Hepatocyte (in vitro differentiated cells): Measurements from ENCODE around the gene CDC42BPA. TPM values are rescaled to one million over a fixed set of nuclear protein-coding genes. Genes with fewer than 3 reads are reported as not detected.

ENCODE experiments used
- DNase-seq: peaks from one replicate; pipeline ENCODE4 v3.0.0-alpha.2; 2016; ENCODE audit warnings: low spot score
- H2AFZ ChIP-seq: fragments of 200-600 bp; sonication (generic); 2 replicates; pipeline ENCODE4 v1.6.0; 2016; ENCODE audit warnings: antibody characterized with exemption, mild to moderate bottlenecking
- H3K27ac ChIP-seq: fragments of 200-600 bp; sonication (generic); 2 replicates; pipeline ENCODE4 v1.5.1; 2016; ENCODE audit warnings: mild to moderate bottlenecking
- H3K27me3 ChIP-seq: fragments of 200-600 bp; sonication (generic); 2 replicates; pipeline ENCODE4 v1.6.1; 2016
- H3K36me3 ChIP-seq: fragments of 200-600 bp; sonication (generic); replicated peaks from 2 replicates; pipeline ENCODE4 v1.5.1; 2016; ENCODE audit warnings: low read depth; ENCODE audit not compliant: insufficient read depth
- H3K4me1 ChIP-seq: fragments of 200-600 bp; sonication (generic); 2 replicates; pipeline ENCODE4 v1.5.1; 2016; ENCODE audit warnings: mild to moderate bottlenecking, moderate library complexity; ENCODE audit not compliant: insufficient read depth
- H3K4me2 ChIP-seq: fragments of 200-600 bp; sonication (generic); 2 replicates; pipeline ENCODE4 v1.6.0; 2016
- H3K4me3 ChIP-seq: fragments of 200-600 bp; sonication (generic); 2 replicates; pipeline ENCODE4 v1.5.1; 2016; ENCODE audit warnings: mild to moderate bottlenecking
- H3K79me2 ChIP-seq: fragments of 200-600 bp; sonication (generic); 2 replicates; pipeline ENCODE4 v1.6.0; 2017; ENCODE audit warnings: mild to moderate bottlenecking
- H3K9me2 ChIP-seq: fragments of 200-600 bp; sonication (generic); replicated peaks from 2 replicates; pipeline ENCODE4 v1.6.0; 2017; ENCODE audit warnings: mild to moderate bottlenecking; ENCODE audit not compliant: insufficient read depth
- H3K9me3 ChIP-seq: fragments of 200-600 bp; sonication (generic); 2 replicates; pipeline ENCODE4 v1.5.1; 2016; ENCODE audit warnings: low read depth, mild to moderate bottlenecking
- H4K20me1 ChIP-seq: fragments of 200-600 bp; sonication (generic); 2 replicates; pipeline ENCODE4 v1.6.0; 2016; ENCODE audit warnings: mild to moderate bottlenecking; ENCODE audit not compliant: insufficient read depth, poor library complexity, severe bottlenecking
- CTCF ChIP-seq: fragments of 200-600 bp; sonication (generic); IDR thresholded peaks from 2 replicates; pipeline ENCODE4 v1.5.1; 2016; ENCODE audit warnings: antibody characterized with exemption, mild to moderate bottlenecking; ENCODE audit not compliant: poor library complexity
- EZH2 ChIP-seq: fragments of 200-600 bp; sonication (generic); IDR thresholded peaks from 2 replicates; pipeline ENCODE4 v1.6.1; 2016; ENCODE audit warnings: antibody characterized with exemption, mild to moderate bottlenecking, borderline replicate concordance
- EZH2phosphoT487 ChIP-seq: fragments of 200-600 bp; sonication (generic); IDR thresholded peaks from one replicate; pipeline ENCODE4 v1.6.1; 2018; ENCODE audit warnings: antibody characterized with exemption, mild to moderate bottlenecking, low read depth, moderate library complexity; ENCODE audit not compliant: unreplicated experiment, severe bottlenecking
- WGBS: methylation state at CpG from one replicate; pipeline ENCODE4 v1.1.6; 2016; ENCODE audit warnings: low lambda C conversion rate; ENCODE audit errors: missing lambda C conversion rate; 5-methylcytosine and 5-hydroxymethylcytosine counted together
- polyA plus RNA-seq: library from polyadenylated mRNA; unstranded; fragments of >200 nt; fragmentation: Nextera tagmentation; extraction: Ambion mirVana; gene quantifications from 2 replicates; pipeline ENCODE4 v1.2.1, GENCODE V29; 2016
- total RNA-seq: library from RNA; depleted of rRNA; stranded (reverse); fragments of >200 nt; gene quantifications from 2 replicates; pipeline ENCODE4 v1.2.3, GENCODE V29; 2014

The CDC42BPA gene
- total and polyA plus RNA-seq, 2 experiments from 2014 or later = 24.5 to 40.9 TPM

DNA sequence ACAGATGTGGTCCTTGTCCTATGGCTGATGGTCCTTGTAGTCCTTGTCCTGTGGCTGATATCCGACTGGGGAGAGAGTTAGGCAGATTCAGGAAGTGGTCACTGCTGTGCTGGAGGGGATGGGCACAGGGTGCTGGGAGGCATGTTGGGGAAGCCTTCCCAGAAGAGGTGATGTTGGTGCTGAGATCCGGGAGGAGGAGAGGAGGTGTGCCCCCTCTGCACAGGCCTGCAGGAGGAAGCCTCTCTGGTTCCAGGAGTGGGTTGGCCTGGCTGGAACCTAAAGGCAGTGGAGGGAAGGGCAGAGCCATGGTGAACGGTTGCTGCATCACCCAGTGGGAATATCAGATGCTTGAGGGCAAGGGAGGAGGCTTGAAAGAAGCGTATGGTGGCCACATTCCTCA lies 363.5 kb downstream of the CDC42BPA start:
- TF ChIP-seq EZH2phosphoT487 (no peak), EZH2 (no peak), CTCF (no peak)
- Histone ChIP-seq H3K36me3 (no peaks in the 10 kb centered on the region), H4K20me1 (no peaks in the 10 kb centered on the region), H3K9me2 (no peaks in the 10 kb centered on the region), H3K9me3 (no peaks in the 10 kb centered on the region), H3K27me3 (no peaks in the 10 kb centered on the region), H3K4me1 (no peaks in the 10 kb centered on the region), H2AFZ (no peak overlapping the region), H3K4me2 (no peak overlapping the region), H3K27ac (no peak overlapping the region), H3K4me3 (no peak overlapping the region), H3K79me2 (peaks cover 55% of the 10 kb centered on the region)
- 97% methylated on average over 3 of the region's 4 CpGs for WGBS
- DNase-seq = no peak

GRCh38 chr1:226954337-226954736 lies 364.0 kb downstream of the CDC42BPA start:
- H3K36me3 ChIP-seq = no peaks in the 10 kb centered on the region
- WGBS = 91% methylated on average over 6 of the region's 6 CpGs
- no peaks in the 10 kb centered on the region for H3K27me3 ChIP-seq
- no peak overlapping the region for H3K27ac ChIP-seq
- H4K20me1 ChIP-seq = no peaks in the 10 kb centered on the region
- H3K4me2 ChIP-seq = no peak overlapping the region
- DNase-seq = no peak
- H3K4me1 ChIP-seq = no peaks in the 10 kb centered on the region
- peaks cover 56% of the 10 kb centered on the region for H3K79me2 ChIP-seq
- H3K9me3 ChIP-seq = no peaks in the 10 kb centered on the region
- no peak overlapping the region for H3K4me3 ChIP-seq
- TF ChIP-seq EZH2phosphoT487 = no peak
- TF ChIP-seq EZH2 = no peak
- TF ChIP-seq CTCF = no peak
- H3K9me2 ChIP-seq = no peaks in the 10 kb centered on the region
- no peak overlapping the region for H2AFZ ChIP-seq

DNA sequence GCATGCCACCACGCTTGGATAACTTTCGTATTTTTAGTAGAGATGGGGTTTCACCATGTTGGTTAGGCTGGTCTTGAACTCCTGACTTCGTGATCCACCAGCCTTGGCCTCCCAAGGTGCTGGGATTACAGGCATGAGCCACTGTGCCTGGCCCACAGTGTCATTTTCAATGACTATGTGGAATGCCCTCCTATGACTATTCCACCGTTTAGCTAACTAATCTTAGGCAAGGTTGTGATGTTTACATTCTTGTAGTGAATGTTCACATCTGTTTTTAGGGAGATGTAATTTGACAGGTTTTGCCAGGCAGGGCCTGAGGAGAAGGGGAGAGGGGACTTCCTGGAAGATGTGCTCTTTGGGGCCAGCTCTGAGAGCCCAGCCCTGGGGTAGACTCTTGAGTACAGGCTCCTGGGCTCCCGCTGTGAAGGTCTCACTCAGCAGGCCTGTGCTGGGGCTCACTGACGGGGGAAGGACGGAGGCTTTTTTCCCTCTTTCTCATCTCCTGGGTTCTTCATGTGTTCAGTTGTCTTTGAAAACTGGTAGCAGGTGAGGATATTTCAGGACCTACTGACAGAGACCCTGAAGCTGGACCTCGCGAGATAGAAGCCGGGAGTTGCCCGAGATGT lies 365.0 kb downstream of the CDC42BPA start:
- no peak for DNase-seq
- Histone ChIP-seq H3K36me3 (no peaks in the 10 kb centered on the region), H3K4me3 (no peak overlapping the region), H3K4me1 (no peaks in the 10 kb centered on the region), H2AFZ (no peak overlapping the region), H4K20me1 (no peaks in the 10 kb centered on the region), H3K27ac (no peak overlapping the region), H3K9me3 (no peaks in the 10 kb centered on the region), H3K27me3 (no peaks in the 10 kb centered on the region), H3K79me2 (peaks cover 62% of the 10 kb centered on the region), H3K9me2 (no peaks in the 10 kb centered on the region), H3K4me2 (no peak overlapping the region)
- WGBS = 89% methylated on average over 11 of the region's 11 CpGs
- TF ChIP-seq EZH2 = no peak
- TF ChIP-seq EZH2phosphoT487 = no peak
- TF ChIP-seq CTCF = no peak

- H3K4me3 ChIP-seq = no peak overlapping the region
- H3K9me3 ChIP-seq = no peaks in the 10 kb centered on the region
- H3K27me3 ChIP-seq = no peaks in the 10 kb centered on the region
- TF ChIP-seq EZH2phosphoT487 (no peak), EZH2 (no peak), CTCF (no peak)
- WGBS = 90% methylated on average over 3 of the region's 3 CpGs
- no peaks in the 10 kb centered on the region for H3K4me1 ChIP-seq
- H3K36me3 ChIP-seq = no peaks in the 10 kb centered on the region
- no peak overlapping the region for H3K4me2 ChIP-seq
- DNase-seq = no peak
- H3K9me2 ChIP-seq = no peaks in the 10 kb centered on the region
- peaks cover 67% of the 10 kb centered on the region for H3K79me2 ChIP-seq
- no peak overlapping the region for H3K27ac ChIP-seq
- H4K20me1 ChIP-seq = no peaks in the 10 kb centered on the region
- H2AFZ ChIP-seq = no peak overlapping the region
These were observed 366.2 kb downstream of the CDC42BPA start for GRCh38 chr1:226952118-226952441.
